D721Med (cell line): ENCODE data around the gene ARRB1.

Experiments
- DNase-seq: peaks from one replicate; pipeline ENCODE4 v3.0.0; 2011; ENCODE audit warnings: low spot score; ENCODE audit not compliant: insufficient read length
- FAIRE-seq: peaks from 2 replicates; lab custom pipeline; 2011; peaks lifted over from hg19 to GRCh38; lab: Jason Lieb, UNC
- TF ChIP-seq, protein P1 (sequence below): IDR thresholded peaks from 2 replicates; pipeline ENCODE4 v1.5.1; 2012; ENCODE audit warnings: mild to moderate bottlenecking, control low read depth; ENCODE audit not compliant: insufficient read depth; ENCODE audit errors: missing control alignments

ARRB1 gene

DNA sequence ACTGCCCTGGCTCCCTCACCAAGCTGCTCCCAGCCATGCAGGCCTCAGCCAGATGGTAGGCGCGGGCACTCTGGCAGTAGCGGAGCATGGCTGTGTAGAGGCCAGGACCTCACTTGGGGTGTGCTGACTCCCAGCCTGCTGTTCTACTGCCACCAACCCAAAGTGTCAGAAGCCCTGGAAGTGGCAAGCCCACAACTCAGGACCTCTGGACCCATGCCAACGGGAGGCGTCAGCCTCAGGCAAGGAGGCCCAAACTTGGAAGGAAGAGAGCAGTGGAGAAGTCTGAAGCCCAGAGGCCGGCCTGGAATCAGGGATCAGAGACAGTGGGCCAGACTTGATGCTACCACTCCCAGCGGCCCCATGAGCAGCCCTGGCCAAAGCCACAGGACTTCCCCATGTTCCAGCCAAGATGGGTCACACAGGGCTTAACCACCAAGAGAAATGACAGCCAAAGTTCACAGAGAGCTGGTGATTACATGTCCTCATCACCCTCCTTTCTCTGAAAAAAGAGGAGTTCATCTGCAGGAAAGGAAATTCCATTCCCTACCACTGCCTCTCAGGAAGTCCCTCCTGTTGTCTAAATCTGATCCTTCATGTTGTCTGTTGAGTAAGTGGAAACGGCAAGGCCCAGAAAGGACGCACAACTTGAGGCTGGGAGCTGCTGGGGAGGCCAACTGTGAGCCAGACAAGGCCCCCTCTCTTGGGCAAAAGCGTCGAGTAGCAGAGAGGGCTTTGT lies 4.4 kb downstream of the ARRB1 start:
- TF ChIP-seq, protein P1, sequence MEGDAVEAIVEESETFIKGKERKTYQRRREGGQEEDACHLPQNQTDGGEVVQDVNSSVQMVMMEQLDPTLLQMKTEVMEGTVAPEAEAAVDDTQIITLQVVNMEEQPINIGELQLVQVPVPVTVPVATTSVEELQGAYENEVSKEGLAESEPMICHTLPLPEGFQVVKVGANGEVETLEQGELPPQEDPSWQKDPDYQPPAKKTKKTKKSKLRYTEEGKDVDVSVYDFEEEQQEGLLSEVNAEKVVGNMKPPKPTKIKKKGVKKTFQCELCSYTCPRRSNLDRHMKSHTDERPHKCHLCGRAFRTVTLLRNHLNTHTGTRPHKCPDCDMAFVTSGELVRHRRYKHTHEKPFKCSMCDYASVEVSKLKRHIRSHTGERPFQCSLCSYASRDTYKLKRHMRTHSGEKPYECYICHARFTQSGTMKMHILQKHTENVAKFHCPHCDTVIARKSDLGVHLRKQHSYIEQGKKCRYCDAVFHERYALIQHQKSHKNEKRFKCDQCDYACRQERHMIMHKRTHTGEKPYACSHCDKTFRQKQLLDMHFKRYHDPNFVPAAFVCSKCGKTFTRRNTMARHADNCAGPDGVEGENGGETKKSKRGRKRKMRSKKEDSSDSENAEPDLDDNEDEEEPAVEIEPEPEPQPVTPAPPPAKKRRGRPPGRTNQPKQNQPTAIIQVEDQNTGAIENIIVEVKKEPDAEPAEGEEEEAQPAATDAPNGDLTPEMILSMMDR, result no peak
- no peak for FAIRE-seq
- DNase-seq, result peak; percentile 6

DNA sequence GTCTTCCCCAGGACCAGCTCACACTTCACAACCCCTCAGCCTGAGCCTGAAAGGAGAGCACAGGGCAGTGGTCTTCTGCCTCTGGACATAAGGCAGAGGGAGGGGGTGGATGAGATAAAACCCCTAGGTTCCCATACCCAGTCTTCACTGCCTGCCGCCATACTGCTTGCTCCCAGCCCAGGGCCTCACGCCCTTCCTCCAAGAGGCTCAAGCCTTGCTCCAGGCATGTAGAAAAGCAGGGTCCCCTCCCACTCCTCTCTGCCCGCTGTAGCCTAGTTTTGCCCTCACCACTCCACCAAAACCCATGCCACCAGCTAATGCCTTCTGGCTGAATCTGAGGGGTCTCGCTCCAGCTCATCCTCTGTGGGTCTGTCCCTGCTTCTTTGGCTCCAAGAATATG lies 5.2 kb downstream of the ARRB1 start:
- DNase-seq, result peak; percentile 3
- no peak for FAIRE-seq
- TF ChIP-seq, protein P1, result no peak

DNA sequence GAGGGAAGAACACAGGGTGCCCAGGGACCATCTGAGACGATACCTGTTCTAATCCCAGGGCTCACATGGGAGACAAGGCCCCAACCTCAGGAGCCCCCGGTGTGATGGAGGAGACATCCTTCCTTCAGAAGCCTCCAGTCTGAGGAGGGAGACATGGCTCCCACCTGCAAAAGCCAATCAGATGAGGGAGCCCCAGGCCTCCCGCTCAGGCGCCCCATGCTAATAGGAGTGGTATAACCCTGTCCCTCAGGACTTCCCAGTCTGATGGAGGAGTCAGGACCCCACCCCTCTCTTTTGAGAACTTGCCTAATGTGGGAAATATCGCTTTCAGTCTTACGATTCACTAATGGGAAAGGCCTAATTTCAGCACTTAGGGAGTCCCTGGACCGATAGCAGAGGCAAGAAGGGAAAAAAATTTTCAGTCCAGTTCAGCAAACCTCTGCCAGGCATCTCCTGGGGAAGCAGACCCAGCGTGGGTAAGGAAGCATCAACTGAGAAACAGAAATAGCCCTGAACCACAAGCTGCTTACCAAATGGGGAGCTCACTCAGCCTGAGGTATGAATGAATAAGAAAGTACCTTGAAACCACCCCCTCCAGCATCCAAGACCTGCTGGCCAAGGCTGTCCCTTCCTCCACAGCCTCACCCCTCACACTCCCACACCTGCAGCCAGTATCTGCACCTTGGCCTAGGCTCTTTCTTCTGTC lies 5.9 kb downstream of the ARRB1 start:
- TF ChIP-seq, protein P1, result no peak
- peak; percentile 12 for DNase-seq
- no peak for FAIRE-seq

DNA sequence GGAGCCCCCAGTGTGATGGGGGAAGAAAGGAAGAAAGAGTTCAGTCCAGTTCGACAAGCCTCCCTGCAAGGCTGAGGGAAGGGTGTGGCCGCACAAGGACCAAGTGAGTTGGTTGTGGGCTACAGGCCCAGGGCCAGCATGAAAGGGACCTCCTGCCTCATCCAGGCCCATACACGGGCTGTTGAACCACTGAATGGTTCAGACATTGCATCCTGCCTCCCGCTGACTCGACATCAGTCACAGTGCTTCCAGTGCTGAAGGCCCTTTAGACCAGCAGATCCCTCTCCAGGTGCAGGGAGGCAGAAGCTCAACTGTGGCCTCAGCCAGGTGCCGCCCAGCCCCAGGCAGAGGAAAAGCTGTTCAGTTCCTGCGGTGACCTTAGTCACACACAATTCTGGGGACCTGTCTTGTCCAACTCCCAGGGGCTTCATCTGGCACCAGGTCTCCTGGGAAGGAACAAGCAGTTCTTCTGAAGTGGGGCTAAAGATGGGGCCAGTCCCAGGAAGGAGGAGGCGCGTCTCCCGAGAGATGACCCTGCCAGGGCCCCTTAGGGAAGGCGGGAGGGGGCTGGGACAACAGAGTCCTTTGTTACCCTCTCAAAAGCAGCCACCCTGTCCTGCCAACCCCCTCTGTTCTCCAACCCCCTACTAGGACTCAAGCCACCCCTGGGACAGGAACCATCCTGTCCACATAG lies 6.6 kb downstream of the ARRB1 start:
- TF ChIP-seq, protein P1, result no peak
- DNase-seq (peak; percentile 5), FAIRE-seq (no peak)

DNA sequence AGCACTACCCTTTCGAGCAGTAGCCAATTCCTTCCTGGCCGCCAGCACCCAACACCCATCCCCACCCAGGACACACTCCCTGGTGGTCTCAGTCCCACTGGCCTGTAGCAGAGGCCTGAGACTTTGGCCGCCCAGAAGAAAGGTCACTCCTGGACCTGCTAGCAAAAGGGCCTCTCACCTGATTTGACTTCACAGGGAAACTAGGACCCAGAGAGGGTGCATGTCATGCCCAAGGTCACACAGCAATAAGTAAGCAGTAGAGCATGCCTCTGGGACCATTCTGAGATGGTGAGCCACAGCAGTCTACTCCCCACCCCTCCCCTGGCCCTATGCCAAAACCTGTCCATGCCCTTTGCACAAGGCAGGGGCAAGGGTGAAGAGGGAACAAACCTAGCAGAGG lies 7.3 kb downstream of the ARRB1 start:
- FAIRE-seq (no peak), DNase-seq (peak; percentile 13)

DNA sequence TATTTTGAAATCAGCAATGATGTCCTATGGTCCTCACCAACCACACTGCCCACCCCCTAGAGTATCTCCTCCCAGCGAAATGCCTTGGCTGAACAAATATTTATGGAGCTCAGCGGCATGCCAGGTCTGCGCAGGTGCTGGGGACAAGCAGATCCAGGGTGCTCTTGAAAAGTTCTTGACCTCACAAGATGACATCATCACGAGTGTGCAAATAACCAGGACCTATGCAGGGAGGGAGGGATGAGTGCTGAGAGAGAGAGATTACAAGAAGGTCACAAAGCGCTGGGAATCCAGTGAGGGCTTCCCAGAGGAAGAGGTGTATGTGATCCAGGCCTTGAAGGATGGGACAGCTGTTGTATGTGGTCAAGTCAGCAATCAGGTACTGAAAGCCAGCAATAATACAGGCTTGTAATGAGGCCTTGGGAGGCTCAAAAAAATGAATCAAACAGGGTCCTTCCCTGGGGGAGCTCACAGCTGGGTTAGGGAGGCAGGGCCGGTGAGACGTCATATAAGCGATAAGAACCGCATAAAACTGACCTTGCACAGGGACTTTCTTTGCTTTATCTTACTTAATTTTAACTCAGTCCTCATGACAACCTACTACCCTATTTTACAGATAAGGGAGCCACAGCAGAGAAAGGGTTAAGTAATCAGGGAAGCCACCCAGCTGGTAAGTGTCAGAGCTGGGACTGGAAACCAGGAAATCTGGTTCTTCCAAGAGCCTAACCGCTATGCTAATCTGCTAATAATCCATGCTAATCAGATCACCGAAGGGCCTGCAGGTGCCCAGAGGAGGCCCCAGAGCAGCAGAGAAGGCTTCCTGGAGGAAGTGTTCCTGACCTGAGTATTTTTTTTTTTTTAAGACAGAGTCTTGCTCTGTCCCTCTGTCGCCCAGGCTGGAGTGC lies 8.2 kb downstream of the ARRB1 start:
- DNase-seq (peak; percentile 97), FAIRE-seq (no peak)
- TF ChIP-seq, protein P1, result no peak

More for the DNA sequence above, 7.3 kb downstream of the ARRB1 start:
- TF ChIP-seq, protein P1, result no peak
